HCT116 (cell line): ENCODE measurements around the gene LSMEM2. TPM values are rescaled to one million over a fixed set of nuclear protein-coding genes. Genes with fewer than 3 reads are reported as not detected.
"Not testable (repeated sequence)": the region's sequence is repeated elsewhere in the genome, so short reads cannot be mapped to it uniquely, and the experiment has no call there.

ENCODE experiments used
- ATAC-seq: fragments of 200-7000 bp; cut with Tn5 transposase; 2 replicates; pipeline ENCODE4 v1.9.1; 2020; ENCODE audit warnings: mild to moderate bottlenecking, moderate library complexity
- BruUV-seq: library from RNA; stranded (reverse); fragments of 400-500 nt; replicated peaks from 2 replicates; lab custom pipeline; 2021; lab: Mats Ljungman, UMichigan
- CTCF ChIA-PET: fragments of 300-600 bp; sonication (Branson Sonifier 250); formaldehyde crosslinking; loops from one replicate; lab custom pipeline; 2021; ENCODE audit warnings: antibody characterized with exemption; lab: Charles Lee
- POLR2A ChIA-PET: fragments of 300-600, 350-600 bp; sonication (Branson Sonifier 250); formaldehyde crosslinking; loops from one replicate; lab custom pipeline; 2021; ENCODE audit warnings: antibody characterized with exemption; lab: Charles Lee
- RAD21 ChIA-PET, 2 experiments: fragments of 300-600 bp; sonication (Branson Sonifier 250); formaldehyde crosslinking; loops; one replicate each; lab custom pipeline; 2023; ENCODE audit warnings: low total read pairs in 2 of 2; ENCODE audit not compliant: uncharacterized antibody in 2 of 2, unreplicated experiment in 2 of 2, low non-redundant PET in 1 of 2; lab: Charles Lee
- DNase-seq: peaks from one replicate; pipeline ENCODE4 v3.0.0-alpha.2; 2010; ENCODE audit warnings: low read depth, low spot score
- H2AFZ ChIP-seq: fragments of 200-600 bp; shearing (Covaris generic), sonication (generic); 2 replicates; pipeline ENCODE4 v1.6.1; 2017; ENCODE audit warnings: low read depth, mixed run types, mixed read lengths, antibody characterized with exemption, low read length; ENCODE audit not compliant: poor library complexity, severe bottlenecking
- H3K27ac ChIP-seq: 2 replicates; pipeline ENCODE4 v1.5.1; 2012; ENCODE audit warnings: low read depth, low read length
- H3K27me3 ChIP-seq: fragments of 200-600 bp; sonication (generic); 2 replicates; pipeline ENCODE4 v1.6.1; 2016; ENCODE audit warnings: mixed run types, low read length, mixed read lengths; ENCODE audit not compliant: insufficient read depth
- H3K36me3 ChIP-seq, 2 experiments: fragments of 200-500 bp in 1 of 2; fragments of 200-600 bp in 1 of 2; sonication (Bioruptor generic) in 1 of 2; sonication (generic) in 1 of 2; 2 replicates each; pipeline versions ENCODE4 v1.5.1 to v1.6.1; 2014 to 2016; ENCODE audit warnings: low read length in 2 of 2, inconsistent platforms in 1 of 2, mixed read lengths in 1 of 2, mixed run types in 1 of 2; ENCODE audit not compliant: insufficient read depth in 2 of 2, control insufficient read depth in 1 of 2
- H3K4me1 ChIP-seq, 2 experiments: fragments of 200-600 bp in 1 of 2; sonication (generic) in 1 of 2; 2 replicates each; pipeline versions ENCODE4 v1.5.1 to v1.6.1; 2012 to 2017; ENCODE audit warnings: low read length in 2 of 2, inconsistent platforms in 1 of 2, mild to moderate bottlenecking in 1 of 2, mixed read lengths in 1 of 2, mixed run types in 1 of 2, moderate library complexity in 1 of 2; ENCODE audit not compliant: insufficient read depth in 2 of 2, control insufficient read depth in 1 of 2
- H3K4me2 ChIP-seq: fragments of 200-600 bp; sonication (generic); 2 replicates; pipeline ENCODE4 v1.6.1; 2017; ENCODE audit warnings: mixed run types, low read length, mixed read lengths
- H3K4me3 ChIP-seq, 2 experiments: fragments of 200-600 bp in 1 of 2; sonication (generic) in 1 of 2; replicated peaks in 1 of 2; 2 replicates each; pipeline ENCODE4 v1.5.1; 2011 to 2016; ENCODE audit warnings: low read length in 2 of 2, control low read depth in 1 of 2, low read depth in 1 of 2, mild to moderate bottlenecking in 1 of 2, mixed read lengths in 1 of 2, mixed run types in 1 of 2
- H3K79me2 ChIP-seq: fragments of 200-600 bp; sonication (generic); 2 replicates; pipeline ENCODE4 v1.6.1; 2017; ENCODE audit warnings: mild to moderate bottlenecking, mixed run types, low read length, moderate library complexity, mixed read lengths; ENCODE audit not compliant: insufficient read depth
- H3K9ac ChIP-seq: fragments of 200-600 bp; sonication (generic); 2 replicates; pipeline ENCODE4 v1.6.1; 2016; ENCODE audit warnings: low read length, mixed read lengths
- H3K9me2 ChIP-seq: fragments of 200-600 bp; sonication (generic), shearing (Covaris generic); 2 replicates; pipeline ENCODE4 v1.6.1; 2017; ENCODE audit warnings: mixed run types, mild to moderate bottlenecking, moderate library complexity; ENCODE audit not compliant: insufficient read depth
- H3K9me3 ChIP-seq, 2 experiments: fragments of 200-500 bp in 1 of 2; fragments of 200-600 bp in 1 of 2; sonication (Bioruptor generic) in 1 of 2; sonication (generic) in 1 of 2; 2 replicates each; pipeline ENCODE4 v1.6.1; 2014 to 2017; ENCODE audit warnings: low read length in 2 of 2, mixed read lengths in 2 of 2, inconsistent platforms in 1 of 2, low read depth in 1 of 2, mild to moderate bottlenecking in 1 of 2, mixed run types in 1 of 2, moderate library complexity in 1 of 2; ENCODE audit not compliant: control insufficient read depth in 1 of 2, insufficient read depth in 1 of 2
- H4K20me1 ChIP-seq: fragments of 200-600 bp; sonication (generic), shearing (Covaris generic); 2 replicates; pipeline ENCODE4 v1.6.1; 2017; ENCODE audit warnings: mixed run types, mild to moderate bottlenecking, moderate library complexity; ENCODE audit not compliant: insufficient read depth
- ATF3 ChIP-seq: IDR thresholded peaks from 2 replicates; pipeline ENCODE4 v1.6.1; 2012
- CBX3 ChIP-seq: IDR thresholded peaks from 2 replicates; pipeline ENCODE4 v1.6.1; 2012; ENCODE audit warnings: low read depth
- ELF1 ChIP-seq: IDR thresholded peaks from 2 replicates; pipeline ENCODE4 v1.6.1; 2012; ENCODE audit warnings: low read depth, borderline replicate concordance
- FOSL1 ChIP-seq: IDR thresholded peaks from 2 replicates; pipeline ENCODE4 v1.6.1; 2012; ENCODE audit warnings: low read depth
- MAX ChIP-seq: IDR thresholded peaks from 2 replicates; pipeline ENCODE4 v1.6.1; 2012
- POLR2AphosphoS5 ChIP-seq: IDR thresholded peaks from 2 replicates; pipeline ENCODE4 v1.6.1; 2011; ENCODE audit warnings: mild to moderate bottlenecking, low read depth, low read length, moderate library complexity
- SP1 ChIP-seq: IDR thresholded peaks from 2 replicates; pipeline ENCODE4 v1.6.1; 2012; ENCODE audit warnings: low read depth
- YY1 ChIP-seq: IDR thresholded peaks from 2 replicates; pipeline ENCODE4 v1.6.1; 2011; ENCODE audit warnings: low read length, low read depth, moderate library complexity, mild to moderate bottlenecking; ENCODE audit not compliant: insufficient replicate concordance; ENCODE audit errors: extremely low read depth
- intact Hi-C: fragments of 100-400 bp; cut with micrococcal nuclease; formaldehyde crosslinking; loops from 2 replicates; pipeline ENCODE4 v1.10.0; 2022
- total RNA-seq: library from RNA; stranded (reverse); gene quantifications from one replicate; pipeline ENCODE4 v1.2.1, GENCODE V29; 2021; ENCODE audit not compliant: unreplicated experiment

The LSMEM2 gene
- total RNA-seq, 1 experiment from 2014 or later: not detected

GRCh38 chr3:50304601-50305000 lies 25.7 kb downstream of the LSMEM2 start:
- no peaks in the 10 kb centered on the region for H3K27me3 ChIP-seq
- ATAC-seq (no peak), DNase-seq (no peak)
- RAD21 ChIA-PET: no interaction called here
- no peak overlapping the region for H3K27ac ChIP-seq
- TF ChIP-seq ELF1 (no peak), POLR2AphosphoS5 (no peak), CBX3 (no peak), ATF3 (no peak), SP1 (no peak), MAX (no peak), FOSL1 (no peak), YY1 (no peak)
- peaks cover 25 to 49% of the 10 kb centered on the region in 2 experiments for H3K4me1 ChIP-seq
- H3K9me2 ChIP-seq: no peaks in the 10 kb centered on the region
- BruUV-seq: no TSS peak
- H3K9me3 ChIP-seq: no peaks in the 10 kb centered on the region
- intact Hi-C loops: no loop called here
- H4K20me1 ChIP-seq: no peaks in the 10 kb centered on the region
- peak overlapping the region; percentile 17; the same call in 1 of the 2 replicates for H3K4me2 ChIP-seq
- POLR2A ChIA-PET: no interaction called here
- H2AFZ ChIP-seq: no peak overlapping the region
- CTCF ChIA-PET: no interaction called here
- H3K9ac ChIP-seq: 0 out of 2 replicates have a peak overlapping the region, but pooled peaks have one; percentile 19
- H3K4me3 ChIP-seq: no peak overlapping the region
- H3K79me2 ChIP-seq: no peaks in the 10 kb centered on the region
- no peaks in the 10 kb centered on the region for H3K36me3 ChIP-seq

- POLR2A ChIA-PET, H3K4me3 ChIP-seq, H3K27ac ChIP-seq, ATAC-seq, CTCF ChIA-PET, H2AFZ ChIP-seq, H3K9me2 ChIP-seq, H3K9ac ChIP-seq, H3K27me3 ChIP-seq, RAD21 ChIA-PET, DNase-seq, BruUV-seq, H3K4me2 ChIP-seq, intact Hi-C loops, H4K20me1 ChIP-seq, H3K36me3 ChIP-seq, H3K9me3 ChIP-seq: not testable (repeated sequence)
- Histone ChIP-seq H3K4me1 (peaks cover 33 to 57% of the 10 kb centered on the region in 2 experiments), H3K79me2 (peaks cover 16% of the 10 kb centered on the region; the same call in 1 of the 2 replicates)
Measured at GRCh38 chr3:50312041-50312440, 33.2 kb downstream of the LSMEM2 start.
